ENCODE measurements around the gene MRPL4.

DNA sequence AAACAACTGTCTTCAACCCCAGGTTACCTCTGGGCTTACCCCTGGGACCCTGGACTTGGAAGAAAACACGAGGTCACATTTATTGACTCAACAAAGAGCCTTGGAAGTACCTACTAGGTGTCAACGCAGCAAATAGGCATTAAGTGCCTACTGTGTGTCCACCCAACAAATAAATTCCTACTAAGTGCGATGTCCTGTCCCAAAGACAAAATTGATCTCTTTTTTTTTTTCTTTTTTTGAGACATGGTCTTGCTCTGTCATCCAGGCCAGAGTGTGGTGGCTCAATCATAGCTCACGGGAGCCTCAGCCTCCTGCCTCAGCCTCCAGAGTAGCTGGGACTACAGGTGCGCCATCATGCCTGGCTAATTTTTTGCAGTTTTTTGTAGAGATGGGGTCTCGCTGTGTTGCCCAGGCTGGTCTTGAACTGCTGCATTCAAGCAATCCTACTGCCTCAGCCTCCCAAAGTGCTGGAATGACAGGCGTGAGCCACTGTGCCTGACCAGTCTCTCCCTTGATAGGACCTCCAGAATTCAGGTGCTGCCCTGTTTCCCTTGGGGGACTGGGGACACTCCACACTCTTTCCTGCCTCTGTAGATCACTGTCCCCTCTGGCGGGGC lies 20.3 kb upstream of the MRPL4 start:
- TF ChIP-seq EZH2 (IDR thresholded peaks at IDR 0.05) = no peak
- no peak for TF ChIP-seq POLR2AphosphoS5 (IDR thresholded peaks at IDR 0.05; ENCODE audit: borderline replicate concordance, low read depth, low read length)
- TF ChIP-seq FOXP2 (optimal IDR thresholded peaks at IDR 0.05; ENCODE audit: control extremely low read depth, extremely low read length, insufficient read depth) = no peak
